Left renal pelvis (tissue), 4 donors: ENCODE measurements around the gene SLC35D1. TPM values are rescaled to one million over a fixed set of nuclear protein-coding genes. Genes with fewer than 3 reads are reported as not detected.

Experiments
- DNase-seq, 4 donors: peaks; one replicate each; pipeline ENCODE4 v3.0.0-alpha.2; 2013; ENCODE audit warnings: low read depth in 4 of 4, low spot score in 3 of 4
- polyA plus RNA-seq, 4 donors: library from polyadenylated mRNA; unstranded; fragments of 120-200 nt; gene quantifications; one replicate each; pipeline ENCODE4 v1.2.1, GENCODE V29; 2013; ENCODE audit not compliant: insufficient read length in 4 of 4

SLC35D1 gene
- polyA plus RNA-seq, 4 donors, result 12.7 to 15.8 (median 15.0) TPM

GRCh38 chr1:67051196-67051595, 2.8 kb downstream of the SLC35D1 start:
- DNase-seq, result no peak

- no peak for DNase-seq
Measured at GRCh38 chr1:67044631-67045270, 9.2 kb downstream of the SLC35D1 start.

- DNase-seq, result no peak
Measured at GRCh38 chr1:67043366-67043765, 10.6 kb downstream of the SLC35D1 start.

- no peak for DNase-seq
Measured at GRCh38 chr1:67041841-67042503, 12.0 kb downstream of the SLC35D1 start.

- no peak for DNase-seq
Measured at GRCh38 chr1:67040405-67040804, 13.5 kb downstream of the SLC35D1 start.

GRCh38 chr1:67031859-67032247, 22.1 kb downstream of the SLC35D1 start:
- DNase-seq, result no peak

GRCh38 chr1:67031121-67031858, 22.7 kb downstream of the SLC35D1 start:
- DNase-seq, result no peak

- no peak for DNase-seq
Measured at GRCh38 chr1:67029472-67029871, 24.5 kb downstream of the SLC35D1 start.

GRCh38 chr1:67020765-67021164, 33.2 kb downstream of the SLC35D1 start:
- no peak for DNase-seq

GRCh38 chr1:67020304-67020703, 33.6 kb downstream of the SLC35D1 start:
- DNase-seq, result no peak

GRCh38 chr1:67019600-67020136, 34.3 kb downstream of the SLC35D1 start:
- peak in 1 of 4 donors; percentile 12 for DNase-seq

- DNase-seq, result no peak
Measured at GRCh38 chr1:67019121-67019520, 34.8 kb downstream of the SLC35D1 start.

- no peak for DNase-seq
Measured at GRCh38 chr1:67018574-67018973, 35.4 kb downstream of the SLC35D1 start.

- no peak for DNase-seq
Measured at GRCh38 chr1:67013573-67013972, 40.4 kb downstream of the SLC35D1 start.

GRCh38 chr1:67009792-67010191, 44.2 kb downstream of the SLC35D1 start:
- DNase-seq, result no peak

GRCh38 chr1:67005068-67005467, 48.9 kb downstream of the SLC35D1 start:
- DNase-seq, result no peak

GRCh38 chr1:67004176-67004575, 49.8 kb downstream of the SLC35D1 start:
- DNase-seq, result no peak

GRCh38 chr1:67001682-67002425, 52.1 kb downstream of the SLC35D1 start:
- no peak for DNase-seq

GRCh38 chr1:66999640-67000400, 54.1 kb downstream of the SLC35D1 start:
- DNase-seq, result no peak

- DNase-seq, result no peak
Measured at GRCh38 chr1:66998972-66999371, 55.0 kb downstream of the SLC35D1 start.
